K562 (cell line): ENCODE measurements around the gene UMAD1. TPM values are rescaled to one million over a fixed set of nuclear protein-coding genes. Genes with fewer than 3 reads are reported as not detected.
A peak's percentile ranks its signal among the peaks of the same experiment; 100 is the strongest.

ENCODE experiments used
- ATAC-seq: fragments of 200-7000 bp; cut with Tn5 transposase; 3 replicates; pipeline ENCODE4 v1.9.1; 2020; ENCODE audit warnings: moderate library complexity
- BruUV-seq: library from RNA; stranded (reverse); fragments of 400-500 nt; replicated peaks from 2 replicates; lab custom pipeline; 2021; lab: Mats Ljungman, UMichigan
- CTCF ChIA-PET: fragments of 300-600 bp; formaldehyde crosslinking; extraction: SDS; loops from one replicate; lab custom pipeline; 2021; ENCODE audit warnings: low intra/inter-chr PET ratio; lab: Yijun Ruan, JAX
- POLR2A ChIA-PET: fragments of 300-600, 350-650 bp; sonication (Branson Sonifier 250); formaldehyde crosslinking; extraction: SDS; loops from one replicate; lab custom pipeline; 2021; ENCODE audit warnings: antibody characterized with exemption, inconsistent platforms; lab: Yijun Ruan, JAX
- DNase-seq, 4 experiments: peaks; one replicate each; pipeline versions ENCODE4 v3.0.0 to v3.0.0-alpha.2; 2011 to 2018; ENCODE audit warnings: low spot score in 3 of 4, mixed read lengths in 3 of 4; ENCODE audit errors: extremely low read depth in 1 of 4
- FAIRE-seq: peaks from 2 replicates; lab custom pipeline; 2011; peaks lifted over from hg19 to GRCh38; lab: Jason Lieb, UNC
- H2AFZ ChIP-seq: 2 replicates; pipeline ENCODE4 v1.6.0; 2011; ENCODE audit warnings: low read depth, low read length, control low read depth, inconsistent platforms
- H3K27ac ChIP-seq: fragments of 200-600 bp; 3 replicates; pipeline ENCODE4 v1.8.0; 2011; ENCODE audit warnings: low read depth, mild to moderate bottlenecking, control low read depth, inconsistent platforms, low read length, moderate library complexity, mixed read lengths; ENCODE audit errors: extremely low read depth
- H3K27me3 ChIP-seq, 2 experiments: fragments of 300-600 bp in 1 of 2; 2 replicates in 1 of 2; 3 replicates in 1 of 2; pipeline versions ENCODE4 v1.6.0 to v1.8.0; 2011; ENCODE audit warnings: inconsistent platforms in 2 of 2, low read length in 2 of 2, mild to moderate bottlenecking in 1 of 2, mixed read lengths in 1 of 2, moderate library complexity in 1 of 2; ENCODE audit not compliant: control insufficient read depth in 2 of 2, insufficient read depth in 2 of 2
- H3K36me3 ChIP-seq: fragments of 300-600 bp; 3 replicates; pipeline ENCODE4 v1.8.0; 2011; ENCODE audit warnings: mild to moderate bottlenecking, low read length, inconsistent platforms; ENCODE audit not compliant: control insufficient read depth, insufficient read depth
- H3K4me1 ChIP-seq, 2 experiments: fragments of 200-600 bp in 1 of 2; replicated peaks in 1 of 2; 2 replicates in 1 of 2; 3 replicates in 1 of 2; pipeline versions ENCODE4 v1.5.1 to v1.8.0; 2011; ENCODE audit warnings: inconsistent platforms in 2 of 2, low read length in 2 of 2, mild to moderate bottlenecking in 1 of 2, mixed read lengths in 1 of 2, moderate library complexity in 1 of 2; ENCODE audit not compliant: control insufficient read depth in 2 of 2, insufficient read depth in 2 of 2
- H3K4me2 ChIP-seq: 2 replicates; pipeline ENCODE4 v1.6.1; 2011; ENCODE audit warnings: low read length, control low read depth, inconsistent platforms, mixed read lengths; ENCODE audit not compliant: insufficient read depth
- H3K4me3 ChIP-seq: fragments of 200-600 bp; sonication (generic), shearing (Covaris generic); 2 replicates; pipeline ENCODE4 v1.5.1; 2016; ENCODE audit warnings: control low read depth, inconsistent platforms
- H3K79me2 ChIP-seq: fragments of 200-600 bp; 3 replicates; pipeline ENCODE4 v1.8.0; 2011; ENCODE audit warnings: low read length, inconsistent platforms; ENCODE audit not compliant: control insufficient read depth, insufficient read depth
- H3K9ac ChIP-seq, 2 experiments: 2 replicates each; pipeline versions ENCODE4 v1.6.0 to v1.6.1; 2011; ENCODE audit warnings: low read depth in 2 of 2, low read length in 2 of 2, control low read depth in 1 of 2, inconsistent platforms in 1 of 2, mild to moderate bottlenecking in 1 of 2, mixed read lengths in 1 of 2; ENCODE audit not compliant: insufficient read depth in 1 of 2
- H3K9me1 ChIP-seq: one replicate; pipeline ENCODE4 v1.6.0; 2011; ENCODE audit warnings: inconsistent platforms, mild to moderate bottlenecking, low read length, moderate library complexity; ENCODE audit not compliant: control insufficient read depth, insufficient read depth
- H3K9me3 ChIP-seq: replicated peaks from 2 replicates; pipeline ENCODE4 v1.5.1; 2011; ENCODE audit warnings: low read depth, low read length, inconsistent platforms; ENCODE audit not compliant: control insufficient read depth, insufficient read depth
- H4K20me1 ChIP-seq: replicated peaks from 2 replicates; pipeline ENCODE4 v1.6.1; 2011; ENCODE audit warnings: low read length, inconsistent platforms, mixed read lengths; ENCODE audit not compliant: control insufficient read depth, insufficient read depth
- ARID1B ChIP-seq: fragments of 450-650 bp; IDR thresholded peaks from 2 replicates; pipeline ENCODE4 v1.6.1; 2016; ENCODE audit warnings: antibody characterized with exemption, mild to moderate bottlenecking, inconsistent platforms
- CHCHD3 ChIP-seq: fragments of 250-450 bp; sonication (Bioruptor Pico); IDR thresholded peaks from 2 replicates; pipeline ENCODE4 v2.1.2; 2022; ENCODE audit warnings: mild to moderate bottlenecking
- CHD1 ChIP-seq: fragments of 200-600 bp; sonication (generic); IDR thresholded peaks from one replicate; pipeline ENCODE4 v1.6.1; 2012; ENCODE audit warnings: mild to moderate bottlenecking, moderate library complexity, low read length, inconsistent platforms
- DPF2 ChIP-seq: fragments of 450-650 bp; IDR thresholded peaks from 2 replicates; pipeline ENCODE4 v1.6.1; 2016
- FOXA1 ChIP-seq: fragments of 450-650 bp; IDR thresholded peaks from 2 replicates; pipeline ENCODE4 v1.6.1; 2016; ENCODE audit warnings: mild to moderate bottlenecking, borderline replicate concordance
- FOXK2 ChIP-seq, 2 experiments: fragments of 450-650 bp; IDR thresholded peaks in 1 of 2; conservative IDR thresholded peaks in 1 of 2; 2 replicates each; pipeline ENCODE4 v1.6.1; 2016; ENCODE audit warnings: low read depth in 2 of 2, mild to moderate bottlenecking in 1 of 2
- KAT2B ChIP-seq: IDR thresholded peaks from one replicate; pipeline ENCODE4 v1.6.1; 2012; ENCODE audit warnings: low read depth, mild to moderate bottlenecking, control low read depth, inconsistent platforms, low read length, moderate library complexity
- SMARCA4 ChIP-seq: fragments of 450-650 bp; IDR thresholded peaks from 2 replicates; pipeline ENCODE4 v1.6.1; 2016
- ZFP36 ChIP-seq: fragments of 150-350 bp; IDR thresholded peaks from 2 replicates; pipeline ENCODE4 v1.6.1; 2018; ENCODE audit warnings: low read length, low read depth; ENCODE audit not compliant: partially characterized antibody
- ZNF384 ChIP-seq: IDR thresholded peaks from 2 replicates; pipeline ENCODE4 v1.6.1; 2012; ENCODE audit warnings: low read depth, low read length, improper control_type of control experiment
- WGBS: fragments of 100-300 bp; shearing (Covaris generic); methylation state at CpG from one replicate; pipeline ENCODE4 v1.1.6; 2016; ENCODE audit warnings: low coverage, mixed read lengths; ENCODE audit not compliant: insufficient coverage; ENCODE audit errors: missing lambda C conversion rate; 5-methylcytosine and 5-hydroxymethylcytosine counted together
- in situ Hi-C: fragments of 300-500 bp; cut with MboI; formaldehyde crosslinking; loops from 4 replicates; pipeline ENCODE4 v1.15.0; 2018; ENCODE audit warnings: inconsistent platforms, mixed read lengths
- intact Hi-C: fragments of 100-400 bp; cut with micrococcal nuclease; formaldehyde crosslinking; loops from 2 replicates; pipeline ENCODE4 v1.14.2; 2022
- polyA plus RNA-seq, 8 experiments: library from polyadenylated mRNA; depleted of rRNA in 4 of 8; stranded (reverse) in 5 of 8; unstranded in 3 of 8; fragments of >200 nt; fragmentation: Nextera tagmentation in 2 of 8; fragmentation: Illumina TruSeq in 1 of 8; extraction: Ambion mirVana in 2 of 8; extraction: Trizol in 1 of 8; gene quantifications; 2 replicates each; pipeline versions ENCODE4 v1.2.1 to v1.2.3, GENCODE V29; 2011 to 2014; ENCODE audit warnings: inconsistent platforms in 1 of 8, missing spikeins in 1 of 8
- total RNA-seq, 7 experiments: library from RNA; depleted of rRNA in 6 of 7; stranded (reverse); fragments of >200 nt in 6 of 7; fragmentation: Illumina TruSeq in 2 of 7; extraction: Trizol in 2 of 7; gene quantifications; 2 replicates each; pipeline versions ENCODE4 v1.2.1 to v1.2.3, GENCODE V29; 2011 to 2021; ENCODE audit warnings: low replicate concordance in 1 of 7
- TF ChIP-seq, protein P1 (sequence below): fragments of 200-800 bp; sonication (Bioruptor generic); IDR thresholded peaks from 2 replicates; pipeline ENCODE4 v1.6.1; 2017; ENCODE audit warnings: missing genetic modification characterization, missing compliant biosample characterization
- TF ChIP-seq, protein P2 (sequence below): sonication (generic); formaldehyde crosslinking; IDR thresholded peaks from 2 replicates; pipeline ENCODE4 v1.8.0; 2022; ENCODE audit warnings: mild to moderate bottlenecking, missing genetic modification reagents

UMAD1 gene
- total and polyA plus RNA-seq, 9 of the 15 experiments (the other 6 are each of a cell fraction or from before 2014, with no cell fraction given) = 9.0 to 26.7 (median 13.3) TPM

DNA sequence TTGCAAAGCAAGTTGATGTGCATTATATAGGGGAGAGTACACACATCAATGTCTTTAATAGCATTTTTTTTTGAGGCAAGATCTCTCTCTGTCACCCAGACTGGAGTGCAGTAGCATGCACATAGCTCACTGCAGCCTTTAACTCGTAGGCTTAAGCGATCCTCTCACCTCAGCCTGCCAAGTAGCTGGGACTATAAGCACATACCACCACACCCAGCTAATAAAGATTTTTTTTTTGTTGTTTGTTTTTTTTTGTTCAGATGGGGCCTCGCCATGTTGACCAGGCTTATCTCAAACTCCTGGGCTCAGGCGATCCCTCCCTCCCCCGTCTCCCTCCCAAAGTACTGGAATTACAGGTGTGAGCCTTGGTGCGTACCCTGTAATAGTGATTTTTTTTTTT, 1.5 kb downstream of the UMAD1 start:
- POLR2A ChIA-PET = interaction anchor here (0.7 to 1.6 kb wide), 2 partner anchors 10 to 600 kb away, joined by 3 to 5 read pairs; no protein-coding TSS in a partner anchor
- H3K9me1 ChIP-seq = no peaks in the 10 kb centered on the region
- H3K27ac ChIP-seq = no peak overlapping the region; the same call in 2 of the 3 replicates
- peak overlapping the region; percentile 1 to 82; a peak in 2 of 4 replicates for H3K9ac ChIP-seq
- CTCF ChIA-PET = no interaction called here
- WGBS = 3% methylated on average over 6 of the region's 6 CpGs
- H3K27me3 ChIP-seq = no peaks in the 10 kb centered on the region
- FAIRE-seq = peak; percentile 6
- in situ Hi-C loops (no loop called here), intact Hi-C loops (no loop called here)
- H3K9me3 ChIP-seq = 0 out of 2 replicates have a peak, but pooled peaks cover 2% of the 10 kb centered on the region
- DNase-seq = peak in 1 of 4 experiments; percentile 34
- 0 out of 2 replicates have a peak overlapping the region, but pooled peaks have one; percentile 98 for H2AFZ ChIP-seq
- peaks cover 12% of the 10 kb centered on the region; the same call in 2 of the 3 replicates for H3K36me3 ChIP-seq
- peaks cover 0 to 3% of the 10 kb centered on the region in 2 experiments; a peak in 1 of 5 replicates for H3K4me1 ChIP-seq
- H4K20me1 ChIP-seq = no peaks in the 10 kb centered on the region
- ATAC-seq = peak; percentile 3; the same call in 1 of the 3 replicates
- BruUV-seq = no TSS peak
- peaks cover 48% of the 10 kb centered on the region for H3K79me2 ChIP-seq
- H3K4me3 ChIP-seq = 0 out of 2 replicates have a peak overlapping the region, but pooled peaks have one; percentile 62
- H3K4me2 ChIP-seq = peak overlapping the region; percentile 92
- peak; percentile 30 for TF ChIP-seq ZFP36
- TF ChIP-seq ZNF384 = peak; percentile 59
- 0 out of 4 replicates have a peak, but pooled peaks of 1 of the 2 experiments have one; percentile 31 for TF ChIP-seq FOXK2 (conservative IDR thresholded peaks at IDR 0.05 in 1 of 2, IDR thresholded peaks at IDR 0.05 in 1 of 2; ENCODE audit: low read depth in 2 of 2)
- TF ChIP-seq FOXA1 = no peak
- peak; percentile 33; the same call in 1 of the 2 replicates for TF ChIP-seq ARID1B
- TF ChIP-seq, protein P1, sequence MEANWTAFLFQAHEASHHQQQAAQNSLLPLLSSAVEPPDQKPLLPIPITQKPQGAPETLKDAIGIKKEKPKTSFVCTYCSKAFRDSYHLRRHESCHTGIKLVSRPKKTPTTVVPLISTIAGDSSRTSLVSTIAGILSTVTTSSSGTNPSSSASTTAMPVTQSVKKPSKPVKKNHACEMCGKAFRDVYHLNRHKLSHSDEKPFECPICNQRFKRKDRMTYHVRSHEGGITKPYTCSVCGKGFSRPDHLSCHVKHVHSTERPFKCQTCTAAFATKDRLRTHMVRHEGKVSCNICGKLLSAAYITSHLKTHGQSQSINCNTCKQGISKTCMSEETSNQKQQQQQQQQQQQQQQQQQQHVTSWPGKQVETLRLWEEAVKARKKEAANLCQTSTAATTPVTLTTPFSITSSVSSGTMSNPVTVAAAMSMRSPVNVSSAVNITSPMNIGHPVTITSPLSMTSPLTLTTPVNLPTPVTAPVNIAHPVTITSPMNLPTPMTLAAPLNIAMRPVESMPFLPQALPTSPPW (CRISPR knock-in tag) = peak; percentile 33; the same call in 1 of the 2 replicates
- no peak for TF ChIP-seq CHD1
- TF ChIP-seq KAT2B = no peak
- 0 out of 2 replicates have a peak, but pooled peaks have one; percentile 26 for TF ChIP-seq DPF2
- TF ChIP-seq CHCHD3 (CRISPR knock-in tag) = no peak
- TF ChIP-seq, protein P2, sequence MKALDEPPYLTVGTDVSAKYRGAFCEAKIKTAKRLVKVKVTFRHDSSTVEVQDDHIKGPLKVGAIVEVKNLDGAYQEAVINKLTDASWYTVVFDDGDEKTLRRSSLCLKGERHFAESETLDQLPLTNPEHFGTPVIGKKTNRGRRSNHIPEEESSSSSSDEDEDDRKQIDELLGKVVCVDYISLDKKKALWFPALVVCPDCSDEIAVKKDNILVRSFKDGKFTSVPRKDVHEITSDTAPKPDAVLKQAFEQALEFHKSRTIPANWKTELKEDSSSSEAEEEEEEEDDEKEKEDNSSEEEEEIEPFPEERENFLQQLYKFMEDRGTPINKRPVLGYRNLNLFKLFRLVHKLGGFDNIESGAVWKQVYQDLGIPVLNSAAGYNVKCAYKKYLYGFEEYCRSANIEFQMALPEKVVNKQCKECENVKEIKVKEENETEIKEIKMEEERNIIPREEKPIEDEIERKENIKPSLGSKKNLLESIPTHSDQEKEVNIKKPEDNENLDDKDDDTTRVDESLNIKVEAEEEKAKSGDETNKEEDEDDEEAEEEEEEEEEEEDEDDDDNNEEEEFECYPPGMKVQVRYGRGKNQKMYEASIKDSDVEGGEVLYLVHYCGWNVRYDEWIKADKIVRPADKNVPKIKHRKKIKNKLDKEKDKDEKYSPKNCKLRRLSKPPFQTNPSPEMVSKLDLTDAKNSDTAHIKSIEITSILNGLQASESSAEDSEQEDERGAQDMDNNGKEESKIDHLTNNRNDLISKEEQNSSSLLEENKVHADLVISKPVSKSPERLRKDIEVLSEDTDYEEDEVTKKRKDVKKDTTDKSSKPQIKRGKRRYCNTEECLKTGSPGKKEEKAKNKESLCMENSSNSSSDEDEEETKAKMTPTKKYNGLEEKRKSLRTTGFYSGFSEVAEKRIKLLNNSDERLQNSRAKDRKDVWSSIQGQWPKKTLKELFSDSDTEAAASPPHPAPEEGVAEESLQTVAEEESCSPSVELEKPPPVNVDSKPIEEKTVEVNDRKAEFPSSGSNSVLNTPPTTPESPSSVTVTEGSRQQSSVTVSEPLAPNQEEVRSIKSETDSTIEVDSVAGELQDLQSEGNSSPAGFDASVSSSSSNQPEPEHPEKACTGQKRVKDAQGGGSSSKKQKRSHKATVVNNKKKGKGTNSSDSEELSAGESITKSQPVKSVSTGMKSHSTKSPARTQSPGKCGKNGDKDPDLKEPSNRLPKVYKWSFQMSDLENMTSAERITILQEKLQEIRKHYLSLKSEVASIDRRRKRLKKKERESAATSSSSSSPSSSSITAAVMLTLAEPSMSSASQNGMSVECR = 0 out of 2 replicates have a peak, but pooled peaks have one; percentile 20
- TF ChIP-seq SMARCA4 = peak; percentile 20; the same call in 1 of the 2 replicates
